Ascending aorta (tissue), 2 donors: ENCODE results near the gene RABL3. TPM values are rescaled to one million over a fixed set of nuclear protein-coding genes. Genes with fewer than 3 reads are reported as not detected.
"Not testable (repeated sequence)": the region's sequence is repeated elsewhere in the genome, so short reads cannot be mapped to it uniquely, and the experiment has no call there.

Experiments
- DNase-seq, 2 donors: peaks; one replicate each; pipeline ENCODE4 v3.0.0-alpha.2; 2019; ENCODE audit warnings: low spot score in 2 of 2
- H3K27ac ChIP-seq, 2 donors: fragments of 200-600 bp; sonication (generic); one replicate each; pipeline ENCODE4 v1.5.1; 2016 to 2017; ENCODE audit warnings: mild to moderate bottlenecking in 1 of 2
- H3K27me3 ChIP-seq: fragments of 200-600 bp; sonication (generic); one replicate; pipeline ENCODE4 v1.5.1; 2017
- H3K36me3 ChIP-seq, 2 donors: fragments of 200-600 bp; sonication (generic); one replicate each; pipeline ENCODE4 v1.5.1; 2016
- H3K4me1 ChIP-seq, 2 donors: fragments of 200-600 bp; sonication (generic); one replicate each; pipeline ENCODE4 v1.5.1; 2016 to 2017; ENCODE audit warnings: mild to moderate bottlenecking in 1 of 2
- H3K4me3 ChIP-seq, 2 donors: fragments of 200-600 bp; sonication (generic); one replicate each; pipeline ENCODE4 v1.5.1; 2016 to 2017; ENCODE audit warnings: mild to moderate bottlenecking in 1 of 2
- H3K9me3 ChIP-seq, 2 donors: fragments of 200-600 bp; sonication (generic); one replicate each; pipeline ENCODE4 v1.5.1; 2016
- CTCF ChIP-seq, 3 experiments: fragments of 200-600 bp in 2 of 3; fragments of 450-650 bp in 1 of 3; sonication (generic) in 2 of 3; IDR thresholded peaks; one replicate each; pipeline ENCODE4 v1.5.1; 2016 to 2019; ENCODE audit warnings: antibody characterized with exemption in 3 of 3, mild to moderate bottlenecking in 1 of 3, moderate library complexity in 1 of 3
- intact Hi-C: fragments of 100-400 bp; cut with DNase I; formaldehyde crosslinking; loops from one replicate; pipeline ENCODE4 v1.15.1; 2023
- total RNA-seq: library from RNA; depleted of rRNA; stranded (reverse); fragments of >200 nt; gene quantifications from one replicate; pipeline ENCODE4 v1.1.0, GENCODE V29; 2016

RABL3 gene
- total RNA-seq, 1 donor from 2014 or later, result 3.0 TPM

DNA sequence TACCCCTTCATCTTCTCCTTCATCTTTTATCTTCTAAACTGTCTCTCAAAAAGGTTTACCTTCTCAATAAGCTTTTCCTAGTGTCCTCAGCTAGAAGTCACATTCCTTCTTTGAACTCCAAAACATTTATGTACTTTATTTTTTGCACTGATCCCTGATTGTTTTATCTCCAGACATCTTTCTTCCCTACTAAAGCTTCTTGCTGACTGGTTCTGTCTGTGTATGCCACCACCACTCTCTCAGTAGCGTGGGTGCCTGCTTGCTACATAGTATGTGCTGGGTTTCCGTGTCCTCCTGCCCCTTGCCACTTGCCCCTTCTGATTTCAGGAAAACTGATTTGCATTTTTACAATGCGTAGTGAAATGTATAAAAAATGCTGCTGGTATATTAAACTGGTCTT, 24.3 kb upstream of the RABL3 start:
- Histone ChIP-seq H3K4me3 (no peak overlapping the region), H3K36me3 (peaks cover 0 to 3% of the 10 kb centered on the region in 2 donors), H3K4me1 (no peaks in the 10 kb centered on the region), H3K27me3 (no peaks in the 10 kb centered on the region), H3K27ac (no peak overlapping the region), H3K9me3 (no peaks in the 10 kb centered on the region)
- no peak for TF ChIP-seq CTCF (IDR thresholded peaks at IDR 0.05)
- intact Hi-C loops, result no loop called here
- no peak for DNase-seq

DNA sequence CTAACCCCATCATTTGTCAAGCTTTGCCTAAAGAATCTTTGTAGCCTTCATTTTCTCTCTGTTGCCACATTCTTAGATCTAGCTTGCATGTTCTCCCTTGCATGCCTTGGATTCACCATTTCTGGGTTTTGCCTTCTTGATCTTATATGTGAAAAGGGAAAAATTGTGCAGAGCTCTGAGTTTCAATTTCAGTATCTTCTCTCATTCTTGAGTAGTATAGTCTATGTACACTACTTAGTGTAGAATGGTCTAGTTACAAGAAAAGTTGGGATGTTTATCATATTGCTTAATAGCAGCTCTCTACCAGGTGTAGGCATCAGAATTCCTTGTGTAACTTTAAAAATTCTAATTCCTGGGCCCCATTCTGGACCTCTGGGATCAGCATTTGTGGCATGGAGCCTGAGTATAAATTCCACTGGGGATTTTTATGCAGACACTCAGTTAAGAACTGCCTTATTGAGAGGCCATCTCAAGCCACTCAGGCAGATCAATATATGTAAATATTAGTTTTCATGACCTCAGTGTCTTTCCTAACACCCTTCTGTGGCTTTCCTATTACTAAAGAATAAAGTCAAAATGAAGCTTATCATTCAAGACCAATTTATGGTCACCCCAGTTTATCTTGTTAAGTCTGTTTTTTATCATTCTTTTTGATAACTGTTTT, 23.6 kb upstream of the RABL3 start:
- TF ChIP-seq CTCF (IDR thresholded peaks at IDR 0.05), result no peak
- intact Hi-C loops, result no loop called here
- H3K27me3 ChIP-seq, result no peaks in the 10 kb centered on the region
- no peaks in the 10 kb centered on the region for H3K4me1 ChIP-seq
- H3K9me3 ChIP-seq, result no peaks in the 10 kb centered on the region
- no peak for DNase-seq
- H3K36me3 ChIP-seq, result peaks cover 0 to under 1% of the 10 kb centered on the region in 2 donors
- no peak overlapping the region for H3K4me3 ChIP-seq
- no peak overlapping the region for H3K27ac ChIP-seq

DNA sequence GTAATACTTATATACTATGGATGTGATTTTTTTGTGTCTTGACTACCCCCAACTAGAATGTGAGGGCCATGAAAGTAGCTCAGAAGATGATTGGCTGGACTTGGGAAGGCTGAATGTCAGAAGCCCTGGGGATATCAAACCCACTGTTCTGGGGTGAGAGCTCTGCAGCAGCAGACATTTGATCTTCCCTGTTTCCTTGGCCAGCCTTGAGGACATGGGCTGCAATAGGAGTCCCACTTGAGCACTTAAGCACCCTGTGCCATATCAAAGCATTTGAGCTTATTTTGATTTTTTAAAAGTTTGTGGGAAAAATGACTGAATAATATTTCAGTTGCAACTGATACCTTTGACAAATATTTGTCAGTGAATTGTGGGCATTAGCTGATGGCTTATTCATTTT, 21.9 kb upstream of the RABL3 start:
- no peak overlapping the region for H3K27ac ChIP-seq
- intact Hi-C loops, result no loop called here
- no peaks in the 10 kb centered on the region for H3K27me3 ChIP-seq
- no peak for TF ChIP-seq CTCF (IDR thresholded peaks at IDR 0.05)
- no peaks in the 10 kb centered on the region for H3K9me3 ChIP-seq
- no peaks in the 10 kb centered on the region for H3K36me3 ChIP-seq
- H3K4me1 ChIP-seq, result no peaks in the 10 kb centered on the region
- no peak overlapping the region for H3K4me3 ChIP-seq
- DNase-seq, result no peak

GRCh38 chr3:120763601-120764000, 21.3 kb upstream of the RABL3 start:
- no peak overlapping the region for H3K4me3 ChIP-seq
- TF ChIP-seq CTCF (IDR thresholded peaks at IDR 0.05), result no peak
- H3K27me3 ChIP-seq, result no peaks in the 10 kb centered on the region
- no peak for DNase-seq
- no peak overlapping the region for H3K27ac ChIP-seq
- no peaks in the 10 kb centered on the region for H3K36me3 ChIP-seq
- intact Hi-C loops, result no loop called here
- H3K4me1 ChIP-seq, result no peaks in the 10 kb centered on the region
- no peaks in the 10 kb centered on the region for H3K9me3 ChIP-seq

DNA sequence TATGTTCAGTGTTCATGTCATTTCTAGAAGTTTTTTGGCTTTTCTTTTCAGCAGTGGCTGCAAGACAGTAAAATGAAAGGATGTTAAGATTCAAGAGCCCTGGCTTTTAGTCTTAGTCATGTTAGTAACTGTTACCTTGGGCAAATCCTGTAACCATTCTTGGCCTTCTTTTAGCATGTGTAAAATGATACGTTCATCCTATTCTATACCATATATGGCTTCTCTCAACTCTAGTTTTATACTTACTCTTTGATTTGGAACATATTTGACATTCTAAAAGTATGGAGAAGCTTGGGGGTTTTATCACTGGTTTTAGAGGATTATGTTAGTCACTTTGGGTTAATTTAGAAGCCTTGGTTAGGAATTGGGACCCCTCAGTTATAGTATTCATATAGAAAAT, 20.3 kb upstream of the RABL3 start:
- H3K4me1 ChIP-seq, result no peaks in the 10 kb centered on the region
- H3K27ac ChIP-seq, result no peak overlapping the region
- H3K4me3 ChIP-seq, result no peak overlapping the region
- H3K36me3 ChIP-seq, result no peaks in the 10 kb centered on the region
- no peaks in the 10 kb centered on the region for H3K27me3 ChIP-seq
- no peaks in the 10 kb centered on the region for H3K9me3 ChIP-seq
- DNase-seq, result no peak
- intact Hi-C loops, result no loop called here
- no peak for TF ChIP-seq CTCF (IDR thresholded peaks at IDR 0.05)

GRCh38 chr3:120758551-120758950, 16.2 kb upstream of the RABL3 start:
- DNase-seq, H3K4me3 ChIP-seq, H3K27ac ChIP-seq, H3K4me1 ChIP-seq, H3K9me3 ChIP-seq, H3K27me3 ChIP-seq, H3K36me3 ChIP-seq, intact Hi-C loops: not testable (repeated sequence)
